Stimulated activated CD8-positive, alpha-beta memory T cell treated with anti-CD3 and anti-CD28 coated beads, Interleukin-12 subunit alpha, Interleukin-12 subunit beta, amount 100 ng/mL, for 4 hours (primary cell): Measurements from ENCODE around the gene CAPN8.
"Not testable (repeated sequence)": the region's sequence is repeated elsewhere in the genome, so short reads cannot be mapped to it uniquely, and the experiment has no call there.

Experiments used
- DNase-seq: peaks from one replicate; pipeline ENCODE4 v3.0.0-alpha.2; 2020; ENCODE audit warnings: low read depth

CAPN8 gene

GRCh38 chr1:223525957-223526356 lies 139.5 kb downstream of the CAPN8 start:
- no peak for DNase-seq

- DNase-seq, result no peak
These were observed 140.0 kb downstream of the CAPN8 start for GRCh38 chr1:223525546-223525945.

- no peak for DNase-seq
These were observed 140.5 kb downstream of the CAPN8 start for GRCh38 chr1:223524930-223525451.

DNA sequence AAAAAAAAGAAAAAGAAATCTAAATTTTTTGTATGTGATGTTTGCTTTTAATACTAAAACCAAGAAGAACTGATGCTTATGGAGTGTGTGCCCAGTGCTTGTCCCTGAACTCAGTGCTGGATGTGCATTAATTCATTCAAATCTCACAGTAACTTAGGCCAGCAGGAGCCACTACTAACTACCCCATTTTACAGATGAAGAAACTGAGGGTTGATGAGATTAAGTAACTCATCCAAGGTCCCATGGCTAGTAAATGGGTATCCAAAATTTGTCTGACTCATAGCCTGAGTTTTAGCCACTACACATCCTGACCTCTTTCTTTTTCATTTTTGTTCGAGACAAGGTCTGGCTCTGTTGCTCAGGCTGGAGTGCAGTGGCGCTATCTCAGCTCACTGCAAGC lies 144.4 kb downstream of the CAPN8 start:
- DNase-seq, result no peak

DNA sequence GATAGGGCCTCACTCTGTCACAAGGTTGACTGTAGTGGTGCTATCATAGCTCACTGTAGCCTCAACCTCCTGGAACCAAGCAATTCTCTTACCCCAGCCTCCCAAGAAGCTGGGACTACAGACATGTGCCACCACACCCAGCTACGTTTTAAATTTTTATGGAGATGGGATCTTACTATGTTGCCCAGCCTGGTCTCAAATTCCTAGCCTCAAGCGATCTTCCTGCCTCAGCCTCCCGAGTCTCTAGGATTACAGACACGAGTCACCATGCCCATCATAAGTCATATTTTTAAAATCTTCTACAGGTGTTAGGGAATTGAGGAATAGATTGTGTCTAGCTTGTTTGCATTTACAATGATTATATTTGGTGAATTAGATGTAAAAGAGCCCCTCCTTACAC lies 145.3 kb downstream of the CAPN8 start:
- no peak for DNase-seq

GRCh38 chr1:223519116-223519515 lies 146.4 kb downstream of the CAPN8 start:
- no peak for DNase-seq

GRCh38 chr1:223518553-223518952 lies 146.9 kb downstream of the CAPN8 start:
- not testable (repeated sequence) for DNase-seq

DNA sequence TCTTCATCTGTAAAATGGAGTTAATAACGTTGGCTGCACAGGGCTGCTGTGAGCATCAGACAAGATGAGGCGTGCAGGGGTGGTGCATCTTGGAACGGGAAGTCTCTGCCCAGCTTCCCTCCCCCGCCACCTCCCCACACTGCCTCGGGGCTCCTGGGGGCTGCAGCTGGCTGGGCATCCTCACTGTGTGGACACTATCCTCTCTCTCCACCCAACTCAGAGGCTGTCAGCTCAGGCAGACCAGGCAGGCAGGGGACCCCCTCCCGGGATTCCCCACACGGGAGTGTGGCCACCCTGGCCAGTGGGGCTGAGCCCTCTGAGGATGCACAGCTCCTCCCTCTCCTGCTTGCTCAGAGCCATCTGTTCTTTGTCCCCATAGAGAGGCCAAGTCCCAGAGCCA lies 149.6 kb downstream of the CAPN8 start:
- no peak for DNase-seq

DNA sequence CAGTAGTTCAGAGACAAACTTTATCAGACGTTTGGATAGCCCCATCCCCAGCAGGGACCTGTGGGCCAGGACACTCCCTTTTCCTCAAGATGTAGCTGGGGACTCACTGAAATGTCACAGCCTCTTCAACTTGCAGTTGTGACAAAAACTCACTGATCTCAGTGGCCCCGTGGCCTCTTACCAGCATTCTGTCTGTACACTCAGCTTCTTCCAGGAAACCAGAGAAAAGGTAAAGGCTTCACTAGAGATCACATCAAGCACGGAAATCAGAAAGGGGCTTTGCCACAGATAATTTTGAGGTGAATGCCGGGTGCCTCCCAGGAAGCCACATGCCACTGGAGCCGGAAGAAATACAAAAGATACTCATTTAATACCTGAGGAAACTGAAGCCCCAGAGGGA lies 150.1 kb downstream of the CAPN8 start:
- DNase-seq, result no peak

DNA sequence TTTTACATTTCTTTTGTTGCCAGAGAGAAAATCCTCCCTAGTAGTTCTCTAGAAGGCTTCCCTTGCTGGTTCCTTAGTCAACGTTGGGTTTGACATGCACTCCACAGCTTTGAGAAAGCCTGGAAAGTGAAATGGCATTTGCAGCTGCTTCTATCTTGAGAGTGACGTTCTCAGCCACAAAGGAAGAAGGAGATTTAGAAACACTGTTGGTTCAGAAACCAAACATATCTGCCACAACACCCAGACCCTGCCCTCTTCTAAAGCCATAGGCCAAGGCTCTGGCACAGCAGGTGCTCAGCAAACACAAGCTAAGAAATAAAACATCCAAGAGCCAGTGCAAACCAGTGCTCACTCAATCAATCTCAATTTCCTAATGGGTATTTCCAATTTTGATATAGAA lies 150.9 kb downstream of the CAPN8 start:
- DNase-seq, result no peak

GRCh38 chr1:223513309-223513708 lies 152.2 kb downstream of the CAPN8 start:
- DNase-seq, result no peak

DNA sequence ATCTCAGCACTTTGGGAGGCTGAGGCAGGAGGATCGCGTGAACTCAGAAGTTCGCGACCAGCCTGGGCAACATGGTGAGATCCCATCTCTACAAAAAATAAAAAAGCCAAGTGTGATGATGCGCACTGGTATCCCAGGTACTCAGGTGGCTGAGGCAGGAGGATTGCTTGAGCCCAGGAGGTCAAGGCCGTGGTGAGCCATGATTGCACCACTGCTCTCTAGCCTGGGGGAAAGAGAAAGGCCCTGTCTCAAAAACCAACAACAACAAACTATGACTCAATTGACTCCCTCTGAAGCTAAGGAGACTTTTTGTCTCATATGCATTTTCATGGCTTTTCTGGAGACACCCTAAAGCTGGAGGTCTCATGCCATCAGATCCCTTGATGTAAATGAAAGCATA lies 153.4 kb downstream of the CAPN8 start:
- no peak for DNase-seq

- no peak for DNase-seq
These were observed 156.7 kb downstream of the CAPN8 start for GRCh38 chr1:223508796-223509195.

GRCh38 chr1:223504741-223505140 lies 160.8 kb downstream of the CAPN8 start:
- DNase-seq, result no peak

DNA sequence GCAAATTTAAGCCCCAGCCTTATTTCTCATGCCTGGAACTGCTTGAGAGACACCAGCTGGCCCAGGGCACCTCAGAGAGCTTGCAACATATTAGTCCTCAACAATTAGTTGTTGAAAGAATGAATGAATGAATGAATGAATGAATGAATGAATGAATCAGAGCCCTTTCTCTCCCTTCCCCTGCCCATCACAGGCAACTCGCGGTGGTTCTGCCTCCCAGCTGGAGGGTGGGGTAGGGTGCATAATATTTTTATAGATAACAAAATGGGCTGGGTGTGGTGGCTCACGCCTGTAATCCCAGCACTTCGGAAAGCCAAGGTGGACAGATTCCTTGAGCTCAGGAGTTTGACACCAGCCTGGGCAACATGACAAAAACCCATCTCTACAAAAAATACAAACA lies 162.2 kb downstream of the CAPN8 start:
- no peak for DNase-seq

GRCh38 chr1:223500560-223501425 lies 164.7 kb downstream of the CAPN8 start:
- no peak for DNase-seq

- no peak for DNase-seq
These were observed 168.6 kb downstream of the CAPN8 start for GRCh38 chr1:223496883-223497282.

- no peak for DNase-seq
These were observed 170.4 kb downstream of the CAPN8 start for GRCh38 chr1:223494926-223495645.

DNA sequence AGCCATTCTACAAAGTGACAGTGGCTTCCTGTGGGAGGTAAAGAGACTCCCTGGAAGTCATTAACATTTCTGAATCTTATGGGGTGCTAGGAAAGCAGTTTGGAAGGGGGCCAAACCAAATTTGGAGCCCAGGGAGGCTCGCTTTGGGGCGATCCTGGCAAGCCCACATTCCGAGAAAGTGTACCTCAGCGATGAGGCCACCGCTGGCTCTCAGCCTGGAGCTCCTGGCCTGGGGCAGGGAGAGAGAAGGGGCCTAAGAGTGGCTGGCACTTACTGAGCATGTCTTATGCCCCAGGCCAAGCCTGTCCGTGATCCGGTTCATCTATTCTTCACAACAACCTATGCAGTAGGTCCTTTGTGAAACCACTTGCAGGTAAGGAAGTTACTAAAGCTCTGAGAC lies 173.5 kb downstream of the CAPN8 start:
- no peak for DNase-seq
